Karpas-422 (cell line): ENCODE measurements around the gene FLT3. TPM values are rescaled to one million over a fixed set of nuclear protein-coding genes. Genes with fewer than 3 reads are reported as not detected.

Experiments
- DNase-seq: peaks from one replicate; pipeline ENCODE4 v3.0.0-alpha.2; 2015
- H2AFZ ChIP-seq: fragments of 200-600 bp; sonication (generic); 2 replicates; pipeline ENCODE4 v1.6.1; 2014; ENCODE audit warnings: antibody characterized with exemption, low read length, mixed read lengths
- H3K27ac ChIP-seq: fragments of 200-600 bp; sonication (generic); 2 replicates; pipeline ENCODE4 v1.5.1; 2014; ENCODE audit warnings: mild to moderate bottlenecking, low read length, moderate library complexity
- H3K27me3 ChIP-seq: fragments of 200-600 bp; sonication (generic); 2 replicates; pipeline ENCODE4 v1.6.1; 2014; ENCODE audit warnings: low read length, mixed read lengths
- H3K36me3 ChIP-seq: fragments of 200-600 bp; sonication (generic); 2 replicates; pipeline ENCODE4 v1.6.1; 2014; ENCODE audit warnings: low read length, mixed read lengths; ENCODE audit not compliant: insufficient read depth
- H3K4me1 ChIP-seq: fragments of 200-600 bp; sonication (generic); 2 replicates; pipeline ENCODE4 v1.6.1; 2014; ENCODE audit warnings: mild to moderate bottlenecking, low read length, mixed read lengths
- H3K4me2 ChIP-seq: fragments of 200-600 bp; sonication (generic); 2 replicates; pipeline ENCODE4 v1.6.1; 2014; ENCODE audit warnings: low read length, low read depth, mild to moderate bottlenecking; ENCODE audit not compliant: poor library complexity, severe bottlenecking
- H3K4me3 ChIP-seq: fragments of 200-600 bp; sonication (generic); 2 replicates; pipeline ENCODE4 v1.5.1; 2014; ENCODE audit warnings: mild to moderate bottlenecking, antibody characterized with exemption, low read length, mixed read lengths
- H3K79me2 ChIP-seq: fragments of 200-600 bp; sonication (generic); 2 replicates; pipeline ENCODE4 v1.6.1; 2014; ENCODE audit warnings: mild to moderate bottlenecking, low read length, mixed read lengths
- H3K9ac ChIP-seq: fragments of 200-600 bp; sonication (generic); 2 replicates; pipeline ENCODE4 v1.6.0; 2014; ENCODE audit warnings: low read length
- H3K9me2 ChIP-seq: fragments of 200-600 bp; sonication (generic), shearing (Covaris generic); replicated peaks from 2 replicates; pipeline ENCODE4 v1.6.0; 2014; ENCODE audit warnings: mild to moderate bottlenecking, low read length, moderate library complexity; ENCODE audit not compliant: insufficient read depth
- H3K9me3 ChIP-seq: fragments of 300-700, 200-600 bp; sonication (generic); 2 replicates; pipeline ENCODE4 v1.6.1; 2014; ENCODE audit warnings: low read length, mixed read lengths
- H4K20me1 ChIP-seq: fragments of 200-600 bp; sonication (generic); 2 replicates; pipeline ENCODE4 v1.6.1; 2014; ENCODE audit warnings: mild to moderate bottlenecking, antibody characterized with exemption, low read length, low read depth; ENCODE audit not compliant: insufficient read depth
- total RNA-seq: library from RNA; depleted of rRNA; stranded (reverse); fragments of >200 nt; shearing (Covaris generic); gene quantifications from 2 replicates; pipeline ENCODE4 v1.2.3, GENCODE V29; 2014; ENCODE audit warnings: low replicate concordance

FLT3 gene
- total RNA-seq, 1 experiment from 2014 or later, result not detected

GRCh38 chr13:28001049-28001448 is 99.3 kb downstream of the FLT3 start:
- no peak for DNase-seq
- Histone ChIP-seq H3K9me2 (no peaks in the 10 kb centered on the region), H3K36me3 (no peaks in the 10 kb centered on the region), H2AFZ (no peak overlapping the region), H3K4me3 (no peak overlapping the region), H3K9ac (no peak overlapping the region), H3K4me2 (no peak overlapping the region), H3K4me1 (peaks cover 4% of the 10 kb centered on the region; the same call in 1 of the 2 replicates), H3K27ac (no peak overlapping the region), H4K20me1 (no peaks in the 10 kb centered on the region), H3K27me3 (no peaks in the 10 kb centered on the region), H3K9me3 (no peaks in the 10 kb centered on the region), H3K79me2 (no peaks in the 10 kb centered on the region)

GRCh38 chr13:28000567-28000966 is 99.8 kb downstream of the FLT3 start:
- DNase-seq, result no peak
- Histone ChIP-seq H3K9me2 (no peaks in the 10 kb centered on the region), H2AFZ (no peak overlapping the region), H3K27me3 (no peaks in the 10 kb centered on the region), H3K9me3 (no peaks in the 10 kb centered on the region), H3K4me3 (no peak overlapping the region), H3K79me2 (no peaks in the 10 kb centered on the region), H3K4me1 (peaks cover 4% of the 10 kb centered on the region; the same call in 1 of the 2 replicates), H3K36me3 (no peaks in the 10 kb centered on the region), H3K9ac (no peak overlapping the region), H4K20me1 (no peaks in the 10 kb centered on the region), H3K4me2 (no peak overlapping the region), H3K27ac (no peak overlapping the region)

- Histone ChIP-seq H3K36me3 (no peaks in the 10 kb centered on the region), H3K27me3 (no peaks in the 10 kb centered on the region), H3K79me2 (no peaks in the 10 kb centered on the region), H3K4me2 (no peak overlapping the region), H3K4me1 (peaks cover 4% of the 10 kb centered on the region; the same call in 1 of the 2 replicates), H3K4me3 (no peak overlapping the region), H3K9ac (no peak overlapping the region), H4K20me1 (no peaks in the 10 kb centered on the region), H3K27ac (no peak overlapping the region), H2AFZ (peak overlapping the region; percentile 55; the same call in 1 of the 2 replicates), H3K9me2 (no peaks in the 10 kb centered on the region), H3K9me3 (no peaks in the 10 kb centered on the region)
- DNase-seq, result peak; percentile 79
Measured at GRCh38 chr13:27997904-27998522, 102.4 kb downstream of the FLT3 start.

- Histone ChIP-seq H3K79me2 (no peaks in the 10 kb centered on the region), H3K27me3 (no peaks in the 10 kb centered on the region), H3K27ac (no peak overlapping the region), H3K4me1 (no peaks in the 10 kb centered on the region), H3K4me2 (no peak overlapping the region), H4K20me1 (no peaks in the 10 kb centered on the region), H3K36me3 (no peaks in the 10 kb centered on the region), H3K9me2 (no peaks in the 10 kb centered on the region), H3K9ac (no peak overlapping the region), H3K9me3 (no peaks in the 10 kb centered on the region), H3K4me3 (no peak overlapping the region), H2AFZ (no peak overlapping the region)
- DNase-seq, result no peak
Measured at GRCh38 chr13:27991881-27992280, 108.5 kb downstream of the FLT3 start.

- Histone ChIP-seq H3K9me3 (no peaks in the 10 kb centered on the region), H3K4me2 (no peak within 1 kb of the TSS)
Measured at GRCh38 chr13:27988520-27988919, 111.9 kb downstream of the FLT3 start, which contains the start of gene URAD. TSS of gene URAD (minus strand) at chr13:27988693. CDS start at chr13:27988637, 56 bp downstream.

GRCh38 chr13:27985600-27985999 is 114.8 kb downstream of the FLT3 start:
- Histone ChIP-seq H2AFZ (no peak overlapping the region), H3K9me3 (no peaks in the 10 kb centered on the region), H3K4me1 (no peaks in the 10 kb centered on the region), H3K27ac (no peak overlapping the region), H3K36me3 (no peaks in the 10 kb centered on the region), H3K9me2 (no peaks in the 10 kb centered on the region), H4K20me1 (no peaks in the 10 kb centered on the region), H3K9ac (no peak overlapping the region), H3K79me2 (no peaks in the 10 kb centered on the region), H3K27me3 (no peaks in the 10 kb centered on the region), H3K4me3 (no peak overlapping the region), H3K4me2 (no peak overlapping the region)
- DNase-seq, result peak; percentile 9

More at GRCh38 chr13:27988520-27988919, 111.9 kb downstream of the FLT3 start, which contains the start of gene URAD:
- H3K9ac ChIP-seq, result no peak within 1 kb of the TSS
- no peaks in the 10 kb centered on the region for H3K9me2 ChIP-seq
- no peaks in the 10 kb centered on the region for H3K79me2 ChIP-seq
- H4K20me1 ChIP-seq, result no peaks in the 10 kb centered on the region
- DNase-seq, result no peak
- no peak within 1 kb of the TSS for H3K27ac ChIP-seq
- H2AFZ ChIP-seq, result no peak within 1 kb of the TSS
- H3K4me3 ChIP-seq, result no peak within 1 kb of the TSS
- no peaks in the 10 kb centered on the region for H3K4me1 ChIP-seq
- no peaks in the 10 kb centered on the region for H3K27me3 ChIP-seq
- H3K36me3 ChIP-seq, result no peaks in the 10 kb centered on the region

- H3K4me1 ChIP-seq, result no peaks in the 10 kb centered on the region
- H3K4me3 ChIP-seq, result no peak overlapping the region
- no peaks in the 10 kb centered on the region for H4K20me1 ChIP-seq
- H3K79me2 ChIP-seq, result no peaks in the 10 kb centered on the region
- H3K27me3 ChIP-seq, result no peaks in the 10 kb centered on the region
- no peak overlapping the region for H2AFZ ChIP-seq
- no peak for DNase-seq
- no peak overlapping the region for H3K27ac ChIP-seq
- no peak overlapping the region for H3K4me2 ChIP-seq
- no peaks in the 10 kb centered on the region for H3K36me3 ChIP-seq
- H3K9me3 ChIP-seq, result no peaks in the 10 kb centered on the region
- no peaks in the 10 kb centered on the region for H3K9me2 ChIP-seq
- H3K9ac ChIP-seq, result no peak overlapping the region
Measured at GRCh38 chr13:27982361-27982760, 118.0 kb downstream of the FLT3 start.

GRCh38 chr13:27981006-27981708 is 119.2 kb downstream of the FLT3 start:
- no peaks in the 10 kb centered on the region for H3K27me3 ChIP-seq
- H3K9me2 ChIP-seq, result no peaks in the 10 kb centered on the region
- no peaks in the 10 kb centered on the region for H3K36me3 ChIP-seq
- no peak overlapping the region for H3K4me2 ChIP-seq
- H3K9ac ChIP-seq, result no peak overlapping the region
- H3K4me1 ChIP-seq, result no peaks in the 10 kb centered on the region
- H3K27ac ChIP-seq, result no peak overlapping the region
- no peaks in the 10 kb centered on the region for H4K20me1 ChIP-seq
- DNase-seq, result no peak
- no peak overlapping the region for H2AFZ ChIP-seq
- no peaks in the 10 kb centered on the region for H3K79me2 ChIP-seq
- H3K9me3 ChIP-seq, result no peaks in the 10 kb centered on the region
- no peak overlapping the region for H3K4me3 ChIP-seq
